Occipital lobe (tissue), 2 donors: ENCODE data around the gene LCNL1. TPM values are rescaled to one million over a fixed set of nuclear protein-coding genes. Genes with fewer than 3 reads are reported as not detected.

Source experiments
- DNase-seq: peaks from one replicate; lab custom pipeline; 2025; lab: John Stamatoyannopoulos, UW
- total RNA-seq: library from RNA; depleted of rRNA; stranded (reverse); fragments of >200 nt; gene quantifications from one replicate; pipeline ENCODE4 v1.2.3, GENCODE V29; 2014

The LCNL1 gene
- total RNA-seq, 1 donor from 2014 or later, result 0.16 TPM

DNA sequence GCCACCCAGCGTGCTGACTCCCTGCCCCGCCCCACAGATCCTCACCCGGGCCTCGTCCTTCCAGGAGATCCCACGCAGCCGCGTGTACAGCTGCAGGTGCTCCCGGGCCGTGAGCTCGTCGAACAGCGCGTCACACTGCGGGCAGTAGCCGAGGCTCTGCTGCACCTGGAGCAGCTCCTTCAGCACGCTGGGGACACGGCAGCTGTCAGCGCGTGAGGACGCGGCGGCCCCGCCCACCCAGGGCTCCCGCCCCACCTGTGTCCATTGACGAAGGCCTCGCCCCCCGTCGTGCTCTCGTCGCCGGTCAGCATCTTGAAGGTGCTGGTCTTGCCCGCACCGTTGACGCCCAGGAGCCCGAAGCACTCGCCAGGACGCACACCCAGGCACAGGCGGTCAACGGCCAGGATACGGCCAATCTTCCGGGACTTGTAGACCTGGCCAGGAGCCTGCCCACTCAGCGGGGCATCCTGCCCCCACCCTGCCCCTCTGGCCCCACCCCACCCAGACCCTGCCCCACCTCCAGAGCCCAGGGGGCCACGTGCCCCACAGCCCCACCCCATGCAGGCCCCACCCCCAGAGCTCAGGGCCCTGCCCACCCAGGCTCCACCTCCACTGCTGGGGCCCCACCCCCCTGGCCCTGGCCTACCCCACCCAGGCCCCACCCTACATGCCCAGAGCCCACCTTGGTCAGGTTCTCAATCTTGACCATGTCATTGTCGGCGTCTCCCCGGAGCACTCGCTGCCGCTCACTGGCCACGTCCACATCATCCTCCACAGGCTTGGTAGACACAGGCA is 27.3 kb downstream of the LCNL1 start:
- DNase-seq, result no peak

DNA sequence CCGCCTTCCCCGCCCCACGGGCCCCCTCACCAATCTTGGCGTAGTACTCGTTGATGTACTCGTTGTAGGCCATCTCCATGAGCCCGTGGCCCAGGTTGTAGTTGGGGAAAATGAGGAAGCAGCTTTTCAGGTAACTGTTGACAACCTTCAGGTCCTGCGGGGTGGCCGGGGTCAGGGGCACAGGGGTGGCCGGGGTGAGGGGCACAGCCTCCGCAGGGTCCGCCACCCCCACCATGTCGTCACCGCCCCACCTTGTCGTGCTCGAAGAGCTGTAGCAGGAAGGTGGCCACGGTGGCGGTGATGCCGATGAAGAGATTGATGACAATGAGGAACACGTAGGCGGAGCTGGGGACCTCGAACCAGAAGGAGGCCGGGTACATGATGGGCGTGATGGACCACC is 28.4 kb downstream of the LCNL1 start:
- no peak for DNase-seq

DNA sequence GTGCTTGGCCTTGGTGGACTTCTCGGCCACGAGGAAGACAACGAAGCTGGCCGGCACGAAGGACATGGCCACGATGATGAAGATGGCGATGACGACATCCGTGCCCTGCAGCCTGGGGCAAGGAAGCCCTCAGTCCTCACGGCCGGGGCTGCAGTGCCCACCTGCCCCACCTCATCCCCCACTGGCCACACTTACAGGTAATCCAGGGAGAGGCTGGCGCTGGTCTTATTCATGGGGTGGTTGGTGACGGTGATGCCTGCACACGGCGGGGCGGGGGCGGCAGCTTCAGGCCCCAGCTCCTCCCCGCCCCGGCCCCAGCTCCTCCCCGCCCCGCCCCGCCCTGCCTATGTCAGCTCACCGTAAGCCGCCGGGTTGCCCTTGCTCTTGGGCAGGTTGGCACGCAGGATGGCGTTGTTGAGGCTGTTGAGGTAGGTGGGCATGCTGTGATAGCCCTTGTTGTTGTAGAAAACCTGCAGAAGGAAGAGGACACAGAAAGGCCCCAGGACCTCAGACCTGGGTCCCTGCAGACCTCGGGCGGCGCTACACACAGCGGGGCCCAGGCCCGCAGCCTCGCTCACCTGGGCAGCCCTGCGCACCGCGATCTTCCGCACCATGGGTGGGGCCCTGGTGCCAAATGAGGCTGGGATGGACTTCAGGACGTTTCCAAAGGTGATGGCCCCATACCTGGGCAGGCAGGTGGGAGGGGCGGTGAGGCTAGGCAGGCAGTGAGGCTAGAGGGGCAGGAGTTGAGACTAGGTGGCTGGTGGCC is 29.3 kb downstream of the LCNL1 start:
- no peak for DNase-seq

DNA sequence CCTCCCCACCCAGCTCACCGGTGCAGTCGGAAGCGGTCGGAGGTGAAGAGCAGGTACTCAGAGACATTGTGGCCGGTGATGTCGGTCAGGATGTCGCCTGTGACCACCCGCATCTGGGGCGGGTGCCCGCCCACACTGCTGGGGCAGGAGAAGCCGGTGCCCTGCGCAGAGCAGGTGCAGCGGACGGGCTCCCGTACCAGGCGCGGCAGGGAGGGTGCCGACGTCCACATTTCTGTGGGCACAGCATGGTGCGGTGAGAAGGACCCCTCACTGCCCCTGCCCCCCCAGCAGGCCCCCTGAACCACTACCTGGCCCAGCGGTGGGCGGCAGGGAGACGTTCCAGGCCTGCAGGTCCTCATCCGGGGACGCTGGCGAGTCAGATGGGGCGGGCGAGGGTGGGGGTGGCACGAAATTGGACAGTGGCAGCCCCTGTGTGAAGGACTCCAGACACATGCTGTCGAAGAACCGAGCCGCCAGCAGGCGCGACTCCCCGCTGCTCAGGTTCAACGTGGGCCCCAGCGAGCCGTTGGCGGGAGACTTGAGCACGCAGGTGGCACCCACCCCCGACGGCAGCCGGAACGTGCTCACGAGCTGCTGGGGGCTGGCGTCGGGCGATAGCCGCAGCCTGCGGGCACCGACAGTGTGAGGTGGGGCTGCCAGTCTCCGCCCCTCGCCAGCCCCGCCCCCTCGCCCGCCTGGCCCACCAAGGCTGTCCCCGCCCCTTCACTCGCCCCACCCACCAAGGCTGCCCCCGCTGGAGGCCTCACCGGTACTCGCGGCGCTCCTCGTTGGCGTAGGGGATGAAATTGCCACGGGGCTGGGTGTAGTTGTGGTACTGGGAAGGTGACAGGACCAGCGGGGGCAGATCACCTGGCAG is 30.1 kb downstream of the LCNL1 start:
- no peak for DNase-seq

DNA sequence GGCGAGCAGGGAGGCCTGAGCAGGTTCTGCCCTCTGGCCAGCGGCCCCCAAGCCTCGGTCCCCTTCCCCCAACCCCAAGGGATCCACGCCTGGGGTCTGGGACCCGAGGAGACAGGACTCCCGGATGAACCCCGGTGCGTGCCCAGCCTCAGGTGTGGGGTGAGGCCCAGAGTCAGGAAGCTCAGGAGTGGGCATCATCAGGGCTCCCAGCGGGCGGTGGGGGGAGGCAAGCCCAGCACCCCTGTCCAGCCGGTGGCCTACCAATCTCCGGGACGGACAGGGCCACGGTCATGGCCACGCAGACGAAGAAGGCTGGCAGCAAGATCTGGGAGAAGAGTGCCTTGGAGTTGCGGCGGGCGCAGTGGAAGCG is 30.8 kb downstream of the LCNL1 start:
- no peak for DNase-seq

DNA sequence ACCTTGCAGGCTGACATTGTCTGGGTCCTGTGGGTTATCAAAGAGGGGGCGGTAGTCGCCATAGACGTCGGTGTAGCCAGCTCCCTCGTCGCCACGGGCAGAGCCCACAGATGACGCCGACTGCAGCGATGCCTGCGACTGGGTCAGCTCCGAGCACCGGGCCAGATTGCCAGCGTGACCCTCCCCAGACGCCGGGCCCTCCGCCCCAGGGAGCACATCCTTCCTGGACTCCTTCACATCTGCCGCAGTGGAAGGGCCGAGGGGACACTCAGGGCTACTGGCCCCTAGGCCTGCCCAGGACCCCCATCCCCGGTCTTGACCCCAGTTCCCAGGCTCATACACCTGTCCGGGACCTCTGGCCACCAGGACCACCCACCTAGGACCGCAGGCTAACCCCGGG is 31.4 kb downstream of the LCNL1 start:
- DNase-seq, result no peak

DNA sequence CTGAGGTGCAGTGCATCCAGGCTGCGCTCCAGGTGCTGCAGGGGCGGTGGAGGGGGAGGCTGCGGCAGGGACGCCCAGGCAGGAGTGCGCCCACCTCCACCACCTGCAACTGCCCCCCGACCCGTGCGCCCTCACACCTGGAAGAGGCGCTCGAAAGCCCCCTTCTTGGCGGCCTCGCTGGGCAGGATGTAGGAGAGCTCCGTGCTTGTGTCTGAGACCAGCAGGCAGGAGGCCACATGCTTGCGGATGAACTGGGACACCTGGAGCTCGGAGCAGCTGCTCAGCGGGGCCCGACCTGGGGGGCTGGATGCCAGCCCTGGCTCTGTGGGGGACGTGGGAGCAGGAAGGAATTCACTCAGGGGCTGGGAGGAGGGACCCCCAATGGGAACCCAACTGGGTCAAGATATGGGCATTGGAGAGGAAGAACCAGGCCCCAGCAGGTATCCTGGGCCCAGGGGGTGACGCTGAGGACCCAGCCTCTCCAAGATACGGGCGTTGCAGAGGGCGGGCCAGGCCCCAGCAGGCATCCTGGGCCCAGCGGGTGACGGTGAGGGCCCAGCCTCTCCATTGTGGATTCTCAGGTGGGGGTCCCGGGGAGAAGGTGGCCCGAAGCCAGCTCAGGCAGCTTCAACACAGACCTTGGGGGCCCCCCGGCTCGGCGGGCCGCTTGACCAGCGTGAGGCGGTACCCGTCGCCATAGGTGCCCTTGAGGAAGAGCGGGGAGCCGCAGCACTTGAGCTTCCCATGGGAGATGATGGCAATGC is 32.2 kb downstream of the LCNL1 start:
- DNase-seq, result no peak

DNA sequence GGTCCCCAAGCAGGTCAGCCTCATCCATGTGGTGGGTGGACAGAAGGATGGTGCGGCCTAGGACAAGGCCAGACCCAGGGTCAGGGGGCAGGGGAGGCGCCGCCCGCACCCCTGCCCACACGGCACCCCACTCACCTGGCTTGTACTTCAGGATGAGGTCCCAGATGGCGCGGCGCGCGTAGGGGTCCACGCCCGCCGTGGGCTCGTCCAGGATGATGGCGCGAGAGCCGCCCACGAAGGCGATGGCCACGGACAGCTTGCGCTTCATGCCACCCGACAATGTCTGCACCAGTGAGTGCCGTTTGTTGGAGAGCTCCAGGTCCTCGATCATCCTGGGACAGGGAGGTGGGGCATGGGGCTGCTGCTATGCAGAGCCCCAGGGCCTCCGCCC is 32.7 kb downstream of the LCNL1 start:
- no peak for DNase-seq

DNA sequence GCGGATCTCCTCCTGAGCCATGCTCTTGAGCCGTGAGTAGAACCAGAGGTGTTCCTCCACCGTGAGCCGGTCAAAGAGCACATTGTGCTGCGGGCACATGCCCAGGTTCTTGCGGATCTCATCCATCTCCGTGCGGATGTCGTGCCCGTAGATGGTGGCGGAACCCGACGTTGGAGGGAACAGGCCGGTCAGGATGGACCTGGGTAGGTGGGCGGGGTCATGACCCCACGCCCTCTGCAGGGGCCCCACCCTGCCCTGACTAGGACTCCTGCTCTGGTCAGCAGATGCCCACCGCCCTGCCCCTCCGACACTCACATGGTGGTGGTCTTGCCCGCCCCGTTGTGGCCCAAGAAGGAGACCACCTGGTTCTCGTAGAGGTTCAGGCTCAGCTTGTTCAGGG is 33.2 kb downstream of the LCNL1 start:
- no peak for DNase-seq

DNA sequence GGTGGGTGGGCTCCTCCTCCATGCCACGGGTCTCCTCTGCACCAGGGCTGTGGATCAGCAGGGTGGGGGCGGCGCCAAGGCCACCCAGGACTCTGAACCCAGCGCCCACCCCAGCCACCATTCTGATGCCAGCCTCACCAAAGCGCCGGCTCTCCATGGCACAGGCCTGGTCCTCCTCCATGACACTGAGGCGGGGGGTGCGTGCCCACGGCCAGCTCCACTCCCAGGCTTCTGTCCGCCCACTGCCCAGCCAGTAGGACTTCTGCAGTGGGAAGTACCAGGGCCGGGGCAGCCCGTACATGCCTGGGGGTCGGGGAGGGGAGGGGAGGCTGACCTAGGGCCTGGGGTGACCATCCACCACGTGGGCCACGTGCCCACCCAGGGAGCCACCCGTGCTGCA is 33.6 kb downstream of the LCNL1 start:
- DNase-seq, result no peak

DNA sequence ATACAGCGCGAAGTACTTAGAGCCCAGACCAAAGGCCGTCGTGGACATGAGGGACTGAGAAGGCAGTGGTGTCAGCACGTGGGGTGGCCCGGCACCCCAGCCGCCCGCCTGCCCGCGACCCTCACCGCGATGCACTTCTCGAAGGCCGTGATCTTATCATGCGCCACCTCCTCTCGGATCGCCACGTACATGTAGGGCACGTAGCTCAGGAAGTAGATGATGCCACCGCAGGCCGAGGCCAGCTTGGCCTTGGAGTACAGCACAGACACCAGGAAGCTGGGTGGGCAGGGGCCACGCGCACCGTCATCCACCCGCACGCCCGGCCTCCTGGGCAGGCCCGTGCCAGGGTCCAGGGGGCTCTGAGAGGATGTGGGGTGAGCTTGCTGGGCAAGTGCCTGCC is 34.3 kb downstream of the LCNL1 start:
- DNase-seq, result no peak

DNA sequence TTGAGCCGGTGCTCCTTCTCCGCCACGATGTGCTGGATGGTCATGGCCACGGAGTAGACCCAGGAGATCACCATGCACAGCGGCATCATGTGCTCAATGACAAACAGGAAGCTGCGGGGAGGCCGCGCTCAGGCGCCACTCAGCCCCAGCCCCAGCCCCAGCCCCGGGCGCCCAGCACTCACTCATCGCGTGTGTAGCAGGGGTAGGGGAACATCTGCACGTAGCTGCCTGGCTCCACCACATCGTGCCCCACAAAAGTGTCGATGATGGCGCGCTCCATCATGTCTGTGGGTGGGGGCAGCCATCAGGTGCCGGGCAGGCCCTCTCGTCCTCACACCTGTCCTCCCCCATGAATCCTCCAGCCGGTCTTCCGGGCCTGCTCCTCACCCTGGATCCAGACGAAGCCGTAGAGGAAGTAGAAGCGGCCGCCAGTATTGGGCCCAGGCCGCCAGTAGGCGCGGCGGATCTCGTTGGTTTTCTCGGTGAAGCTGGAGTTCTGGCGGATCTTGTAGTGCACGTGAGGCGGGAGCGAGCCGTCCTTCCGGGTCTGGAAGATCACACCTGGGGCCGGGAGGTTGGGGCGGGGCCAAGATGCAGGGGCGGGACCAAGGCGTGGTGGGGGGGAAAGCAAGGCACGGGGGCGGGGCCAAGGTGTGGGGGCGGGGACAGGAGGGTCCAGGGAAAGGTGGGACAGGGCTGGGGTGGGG is 35.2 kb downstream of the LCNL1 start:
- no peak for DNase-seq

DNA sequence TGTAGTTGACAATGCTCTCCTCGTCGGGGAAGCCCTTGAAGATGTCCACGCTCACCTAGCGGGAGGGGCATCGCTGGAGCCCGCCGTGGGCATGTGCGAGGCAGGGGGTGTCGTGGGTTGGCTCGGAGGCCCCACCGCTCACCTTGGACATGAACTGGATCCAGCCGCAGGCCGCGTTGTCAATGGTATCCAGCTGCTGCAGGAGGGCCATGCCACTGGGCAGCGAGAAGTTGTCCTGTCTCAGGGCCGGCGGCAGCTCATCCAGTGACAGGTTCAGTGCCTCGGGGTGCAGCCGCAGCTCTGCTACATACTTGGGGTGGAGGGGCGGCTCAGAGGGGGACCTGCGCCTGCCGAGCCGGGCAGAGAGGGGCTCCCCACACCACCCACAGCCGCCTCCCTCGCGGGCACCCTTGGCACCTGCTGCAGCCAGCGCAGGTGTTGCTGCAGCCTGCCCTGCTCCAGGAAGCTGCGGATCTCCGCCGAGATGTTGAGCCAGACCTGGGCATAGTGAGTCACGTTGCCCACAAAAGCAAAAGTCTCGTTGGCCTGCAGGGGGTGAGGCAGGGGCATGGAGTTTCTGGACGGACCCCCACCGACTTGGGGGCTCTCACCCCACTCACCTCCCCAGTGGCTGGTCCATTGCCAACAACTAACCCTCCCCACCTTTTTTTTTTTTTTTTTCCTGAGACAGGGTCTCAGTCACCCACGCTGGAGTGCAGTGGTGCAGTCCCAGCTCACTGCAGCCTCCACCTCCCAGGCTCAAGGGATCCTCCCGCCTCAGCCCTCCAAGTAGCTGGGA is 36.2 kb downstream of the LCNL1 start:
- no peak for DNase-seq

DNA sequence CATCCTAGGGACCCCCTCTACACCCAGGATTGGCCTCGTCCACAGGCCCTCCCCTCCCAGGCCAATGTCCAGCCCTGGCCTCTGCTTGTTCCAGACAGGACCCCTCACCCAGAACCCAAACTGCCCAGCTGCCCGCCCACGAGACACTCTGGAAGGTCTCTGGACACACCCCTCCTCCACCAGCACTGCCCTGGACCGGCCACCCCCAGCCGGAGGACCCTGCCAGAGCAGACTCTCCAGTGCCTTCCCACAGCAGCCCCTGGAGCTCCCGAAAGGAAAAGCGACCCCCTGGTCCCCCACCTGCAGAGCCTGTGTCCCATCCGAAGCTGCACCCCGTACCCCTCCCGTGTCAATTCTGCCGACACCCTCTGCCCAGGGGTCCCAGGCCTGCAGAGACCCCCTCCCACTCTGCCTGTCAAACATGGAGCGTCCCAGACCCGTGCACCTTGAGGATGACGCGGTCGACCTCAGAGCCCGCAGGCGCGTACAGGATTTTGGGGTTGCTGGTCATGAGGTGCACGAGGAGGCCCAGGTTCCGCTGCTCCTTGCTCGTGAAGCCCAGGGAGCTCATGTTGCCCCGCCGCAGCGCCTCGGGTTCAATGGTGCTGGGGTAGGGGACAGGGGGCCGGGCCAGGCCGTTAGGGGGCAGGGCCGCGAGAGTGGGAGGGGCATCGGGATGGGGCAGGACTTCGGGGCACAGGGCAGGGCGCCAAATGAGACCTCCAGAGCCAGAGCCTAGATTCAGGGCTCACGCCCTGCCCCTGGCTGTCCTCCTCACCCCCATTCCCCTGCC is 37.3 kb downstream of the LCNL1 start:
- no peak for DNase-seq

DNA sequence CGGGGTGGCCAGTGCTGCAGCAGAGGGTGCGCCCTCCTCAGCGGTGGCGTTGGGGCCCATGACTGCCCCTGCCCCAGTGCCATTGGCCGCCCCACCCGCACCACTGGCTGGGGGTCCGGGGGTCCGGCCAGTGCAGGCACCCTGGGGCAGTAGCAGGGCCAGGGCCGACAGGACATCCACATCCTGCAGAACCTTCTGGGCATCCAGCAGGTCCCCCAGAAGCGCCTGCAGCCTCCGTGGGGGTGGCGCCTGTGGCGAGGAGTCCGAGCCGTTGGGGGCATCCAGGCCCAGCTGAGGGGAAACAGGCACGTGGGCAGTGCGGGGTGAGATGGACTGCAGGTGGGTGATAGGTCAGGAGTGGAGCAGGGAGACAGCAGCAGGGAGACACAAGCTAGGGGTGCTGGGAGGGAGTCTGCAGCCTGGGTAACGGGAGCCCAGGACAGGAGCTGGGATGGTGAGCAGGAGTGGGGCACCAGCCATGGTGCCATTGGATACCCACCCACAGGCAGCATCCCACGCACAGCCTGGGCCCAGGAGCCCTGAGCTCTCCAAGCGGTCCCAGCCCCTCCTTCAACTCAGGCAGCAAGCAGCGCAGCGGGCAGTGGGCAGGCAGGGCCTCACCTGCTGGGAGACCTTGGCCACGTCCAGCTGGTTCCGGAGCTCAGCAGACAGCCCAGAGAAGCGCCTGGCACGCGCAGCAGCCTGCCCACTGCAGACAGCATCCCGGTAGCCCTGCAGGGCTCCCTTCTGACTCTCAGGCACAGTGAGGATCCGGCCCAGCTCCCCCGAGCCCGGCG is 38.2 kb downstream of the LCNL1 start:
- DNase-seq, result no peak

DNA sequence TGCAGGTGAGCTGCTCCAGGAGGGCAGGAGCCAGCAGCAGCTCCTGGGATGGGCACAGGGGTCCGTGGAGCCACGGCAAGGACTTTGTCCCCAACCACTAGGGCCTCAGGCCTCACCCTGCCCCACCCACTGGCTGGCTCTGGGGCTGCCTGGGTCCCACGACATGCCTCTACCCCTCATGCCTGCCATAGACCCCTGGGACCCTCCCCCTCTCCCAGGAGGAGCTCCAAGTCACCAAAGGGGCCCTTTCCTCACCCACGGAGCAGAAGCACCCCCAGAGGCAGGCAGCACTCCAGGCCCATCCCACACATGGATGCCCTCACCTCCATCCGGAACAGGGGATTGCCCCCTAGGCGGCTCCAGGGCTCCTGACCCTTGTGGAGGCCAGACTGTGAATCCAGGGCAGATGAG is 38.8 kb downstream of the LCNL1 start:
- DNase-seq, result no peak

DNA sequence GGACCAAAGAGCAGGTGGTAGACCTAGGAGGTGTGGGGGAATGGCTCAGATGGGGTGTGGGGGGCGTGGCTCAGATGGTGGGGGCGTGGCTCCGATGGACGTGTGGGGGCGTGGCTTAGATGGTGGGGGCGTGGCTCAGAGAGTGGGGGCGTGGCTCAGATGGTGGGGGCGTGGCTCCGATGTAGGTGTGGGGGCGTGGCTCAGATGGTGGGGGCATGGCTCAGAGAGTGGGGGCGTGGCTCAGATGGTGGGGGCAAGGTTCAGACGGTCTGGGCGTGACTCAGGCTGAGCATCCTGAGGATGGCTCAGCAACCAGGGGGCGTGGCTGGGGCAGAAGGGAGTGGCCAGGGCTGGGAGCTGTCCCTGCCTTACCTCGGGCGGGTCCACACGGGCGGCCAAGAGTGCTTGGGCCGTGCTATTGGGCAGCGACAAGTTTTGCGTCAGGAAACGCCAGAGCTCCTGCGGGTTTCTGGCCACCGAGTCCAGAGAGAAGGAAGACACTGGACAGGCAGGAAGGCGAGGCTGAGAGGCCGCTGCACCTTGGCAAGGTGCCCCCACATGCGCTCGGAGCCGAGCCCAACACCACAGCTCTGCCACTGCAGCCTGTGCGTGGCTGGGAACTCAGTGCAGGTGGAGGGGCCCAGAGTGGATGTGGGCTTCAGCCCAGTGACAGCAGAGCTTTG is 39.3 kb downstream of the LCNL1 start:
- peak; percentile 87 for DNase-seq

DNA sequence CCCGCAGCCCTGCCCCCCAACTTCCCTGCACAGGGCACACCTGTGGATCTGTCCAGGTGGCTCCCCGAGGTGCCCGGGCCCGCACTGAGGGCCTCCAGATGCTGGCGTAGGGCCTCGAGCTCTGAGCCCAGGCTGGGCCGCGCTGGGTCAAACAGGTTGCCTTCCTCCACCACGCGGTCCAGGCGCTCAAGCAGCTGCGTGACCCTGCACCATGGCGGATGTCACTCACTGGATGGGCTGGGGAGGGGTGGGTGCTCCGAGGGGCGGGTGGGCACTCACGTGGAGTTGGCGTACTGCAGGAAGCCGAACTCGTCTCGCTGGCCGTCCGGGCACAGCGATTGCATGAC is 39.8 kb downstream of the LCNL1 start:
- DNase-seq, result no peak
